ENCODE data around the gene PIK3C3.

PIK3C3 gene

DNA sequence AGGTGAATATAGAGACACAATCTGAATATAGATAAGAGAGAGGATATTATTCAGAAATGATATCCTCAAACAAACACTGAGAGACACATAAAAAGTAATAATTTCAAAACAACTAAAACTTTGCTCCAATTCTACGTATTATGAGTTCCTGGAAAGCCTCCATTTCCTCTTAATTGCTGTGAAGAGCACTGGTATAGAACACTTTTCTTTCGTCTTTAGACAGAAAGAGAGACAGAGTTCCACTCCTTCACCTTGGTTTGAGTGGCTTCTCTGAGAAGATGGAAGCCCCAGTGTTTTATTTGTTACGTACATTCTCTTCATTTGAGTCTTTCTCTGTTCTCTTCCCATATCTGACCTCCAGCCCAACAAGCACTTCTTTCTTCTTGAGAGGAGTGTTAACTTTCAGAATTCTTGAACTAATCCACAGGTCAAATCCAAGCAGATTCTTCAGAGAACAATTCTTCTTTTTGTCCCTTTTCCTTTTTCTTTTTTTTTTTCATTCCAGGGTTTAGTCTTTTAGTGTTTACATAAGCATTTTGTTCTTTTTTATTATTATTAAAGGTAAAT, 6.4 kb upstream of the PIK3C3 start:
- no peak for ATAC-seq
- TF ChIP-seq, protein P1, sequence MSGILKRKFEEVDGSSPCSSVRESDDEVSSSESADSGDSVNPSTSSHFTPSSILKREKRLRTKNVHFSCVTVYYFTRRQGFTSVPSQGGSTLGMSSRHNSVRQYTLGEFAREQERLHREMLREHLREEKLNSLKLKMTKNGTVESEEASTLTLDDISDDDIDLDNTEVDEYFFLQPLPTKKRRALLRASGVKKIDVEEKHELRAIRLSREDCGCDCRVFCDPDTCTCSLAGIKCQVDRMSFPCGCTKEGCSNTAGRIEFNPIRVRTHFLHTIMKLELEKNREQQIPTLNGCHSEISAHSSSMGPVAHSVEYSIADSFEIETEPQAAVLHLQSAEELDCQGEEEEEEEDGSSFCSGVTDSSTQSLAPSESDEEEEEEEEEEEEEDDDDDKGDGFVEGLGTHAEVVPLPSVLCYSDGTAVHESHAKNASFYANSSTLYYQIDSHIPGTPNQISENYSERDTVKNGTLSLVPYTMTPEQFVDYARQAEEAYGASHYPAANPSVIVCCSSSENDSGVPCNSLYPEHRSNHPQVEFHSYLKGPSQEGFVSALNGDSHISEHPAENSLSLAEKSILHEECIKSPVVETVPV (CRISPR knock-in tag; IDR thresholded peaks at IDR 0.05): no peak
- TF ChIP-seq CSDC2 (CRISPR knock-in tag; IDR thresholded peaks at IDR 0.05): no peak
- TF ChIP-seq ARNTL (CRISPR knock-in tag; IDR thresholded peaks at IDR 0.05; ENCODE audit: borderline replicate concordance, low read depth): no peak
- no peak for TF ChIP-seq ZFP3 (CRISPR knock-in tag; IDR thresholded peaks at IDR 0.05)
- no peak for TF ChIP-seq ISL1 (CRISPR knock-in tag; IDR thresholded peaks at IDR 0.05)
- TF ChIP-seq ZNF565 (CRISPR knock-in tag; conservative IDR thresholded peaks at IDR 0.05; ENCODE audit: low read depth): no peak
- TF ChIP-seq, protein P2, sequence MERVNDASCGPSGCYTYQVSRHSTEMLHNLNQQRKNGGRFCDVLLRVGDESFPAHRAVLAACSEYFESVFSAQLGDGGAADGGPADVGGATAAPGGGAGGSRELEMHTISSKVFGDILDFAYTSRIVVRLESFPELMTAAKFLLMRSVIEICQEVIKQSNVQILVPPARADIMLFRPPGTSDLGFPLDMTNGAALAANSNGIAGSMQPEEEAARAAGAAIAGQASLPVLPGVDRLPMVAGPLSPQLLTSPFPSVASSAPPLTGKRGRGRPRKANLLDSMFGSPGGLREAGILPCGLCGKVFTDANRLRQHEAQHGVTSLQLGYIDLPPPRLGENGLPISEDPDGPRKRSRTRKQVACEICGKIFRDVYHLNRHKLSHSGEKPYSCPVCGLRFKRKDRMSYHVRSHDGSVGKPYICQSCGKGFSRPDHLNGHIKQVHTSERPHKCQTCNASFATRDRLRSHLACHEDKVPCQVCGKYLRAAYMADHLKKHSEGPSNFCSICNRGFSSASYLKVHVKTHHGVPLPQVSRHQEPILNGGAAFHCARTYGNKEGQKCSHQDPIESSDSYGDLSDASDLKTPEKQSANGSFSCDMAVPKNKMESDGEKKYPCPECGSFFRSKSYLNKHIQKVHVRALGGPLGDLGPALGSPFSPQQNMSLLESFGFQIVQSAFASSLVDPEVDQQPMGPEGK (CRISPR knock-in tag; IDR thresholded peaks at IDR 0.05; ENCODE audit: borderline replicate concordance): no peak
- TF ChIP-seq, protein P3, sequence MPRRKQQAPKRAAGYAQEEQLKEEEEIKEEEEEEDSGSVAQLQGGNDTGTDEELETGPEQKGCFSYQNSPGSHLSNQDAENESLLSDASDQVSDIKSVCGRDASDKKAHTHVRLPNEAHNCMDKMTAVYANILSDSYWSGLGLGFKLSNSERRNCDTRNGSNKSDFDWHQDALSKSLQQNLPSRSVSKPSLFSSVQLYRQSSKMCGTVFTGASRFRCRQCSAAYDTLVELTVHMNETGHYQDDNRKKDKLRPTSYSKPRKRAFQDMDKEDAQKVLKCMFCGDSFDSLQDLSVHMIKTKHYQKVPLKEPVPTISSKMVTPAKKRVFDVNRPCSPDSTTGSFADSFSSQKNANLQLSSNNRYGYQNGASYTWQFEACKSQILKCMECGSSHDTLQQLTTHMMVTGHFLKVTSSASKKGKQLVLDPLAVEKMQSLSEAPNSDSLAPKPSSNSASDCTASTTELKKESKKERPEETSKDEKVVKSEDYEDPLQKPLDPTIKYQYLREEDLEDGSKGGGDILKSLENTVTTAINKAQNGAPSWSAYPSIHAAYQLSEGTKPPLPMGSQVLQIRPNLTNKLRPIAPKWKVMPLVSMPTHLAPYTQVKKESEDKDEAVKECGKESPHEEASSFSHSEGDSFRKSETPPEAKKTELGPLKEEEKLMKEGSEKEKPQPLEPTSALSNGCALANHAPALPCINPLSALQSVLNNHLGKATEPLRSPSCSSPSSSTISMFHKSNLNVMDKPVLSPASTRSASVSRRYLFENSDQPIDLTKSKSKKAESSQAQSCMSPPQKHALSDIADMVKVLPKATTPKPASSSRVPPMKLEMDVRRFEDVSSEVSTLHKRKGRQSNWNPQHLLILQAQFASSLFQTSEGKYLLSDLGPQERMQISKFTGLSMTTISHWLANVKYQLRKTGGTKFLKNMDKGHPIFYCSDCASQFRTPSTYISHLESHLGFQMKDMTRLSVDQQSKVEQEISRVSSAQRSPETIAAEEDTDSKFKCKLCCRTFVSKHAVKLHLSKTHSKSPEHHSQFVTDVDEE (CRISPR knock-in tag; IDR thresholded peaks at IDR 0.05): no peak
- no peak for TF ChIP-seq ESRRG (CRISPR knock-in tag; IDR thresholded peaks at IDR 0.05)
- no peak for TF ChIP-seq TOX (CRISPR knock-in tag; IDR thresholded peaks at IDR 0.05; ENCODE audit: borderline replicate concordance)
- TF ChIP-seq OSR1 (CRISPR knock-in tag; IDR thresholded peaks at IDR 0.05): no peak

DNA sequence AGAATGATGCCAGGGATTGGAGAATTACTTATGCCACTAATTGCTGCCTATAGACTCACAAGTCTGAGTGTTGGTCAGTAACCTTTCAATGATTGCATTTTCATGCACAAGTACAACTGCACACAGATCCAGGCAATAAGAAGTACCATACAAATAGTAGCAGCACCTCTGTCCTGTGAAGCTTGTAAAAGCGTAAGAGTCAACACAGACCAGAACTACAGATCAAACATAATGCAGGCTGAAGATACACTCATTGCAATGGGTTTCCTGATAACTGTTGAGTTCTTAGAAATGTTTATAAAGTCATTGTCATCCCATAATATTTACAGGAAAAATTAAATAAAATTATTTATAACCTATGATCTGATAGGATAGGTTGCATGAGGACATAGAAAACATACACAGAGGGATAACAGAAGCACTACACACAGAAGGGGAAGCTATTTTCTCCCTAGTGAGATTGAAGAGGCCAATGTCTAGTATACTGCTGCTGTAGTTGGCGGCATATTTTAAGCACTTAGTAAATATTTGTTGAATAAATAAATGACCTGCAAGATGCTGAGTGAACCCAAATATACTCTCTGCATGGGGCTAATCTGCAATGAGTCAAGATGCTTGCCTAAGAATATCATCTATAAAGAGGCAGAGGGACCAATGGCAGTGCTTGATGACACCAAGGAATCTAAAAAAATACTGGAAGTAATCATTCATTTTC, 5.7 kb upstream of the PIK3C3 start:
- no peak for ATAC-seq
- TF ChIP-seq GLIS3 (CRISPR knock-in tag; IDR thresholded peaks at IDR 0.05) (no peak), CSDC2 (CRISPR knock-in tag; IDR thresholded peaks at IDR 0.05) (no peak), ZNF70 (CRISPR knock-in tag; IDR thresholded peaks at IDR 0.05) (no peak), BACH2 (CRISPR knock-in tag; IDR thresholded peaks at IDR 0.05; ENCODE audit: borderline replicate concordance) (no peak), ZFP30 (CRISPR knock-in tag; IDR thresholded peaks at IDR 0.05) (no peak), SNAI2 (CRISPR knock-in tag; IDR thresholded peaks at IDR 0.05) (no peak)
- TF ChIP-seq, protein P2 (CRISPR knock-in tag; IDR thresholded peaks at IDR 0.05; ENCODE audit: borderline replicate concordance): no peak
- TF ChIP-seq, protein P4, sequence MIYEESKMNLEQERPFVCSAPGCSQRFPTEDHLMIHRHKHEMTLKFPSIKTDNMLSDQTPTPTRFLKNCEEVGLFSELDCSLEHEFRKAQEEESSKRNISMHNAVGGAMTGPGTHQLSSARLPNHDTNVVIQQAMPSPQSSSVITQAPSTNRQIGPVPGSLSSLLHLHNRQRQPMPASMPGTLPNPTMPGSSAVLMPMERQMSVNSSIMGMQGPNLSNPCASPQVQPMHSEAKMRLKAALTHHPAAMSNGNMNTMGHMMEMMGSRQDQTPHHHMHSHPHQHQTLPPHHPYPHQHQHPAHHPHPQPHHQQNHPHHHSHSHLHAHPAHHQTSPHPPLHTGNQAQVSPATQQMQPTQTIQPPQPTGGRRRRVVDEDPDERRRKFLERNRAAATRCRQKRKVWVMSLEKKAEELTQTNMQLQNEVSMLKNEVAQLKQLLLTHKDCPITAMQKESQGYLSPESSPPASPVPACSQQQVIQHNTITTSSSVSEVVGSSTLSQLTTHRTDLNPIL (CRISPR knock-in tag; IDR thresholded peaks at IDR 0.05; ENCODE audit: low read depth): no peak

DNA sequence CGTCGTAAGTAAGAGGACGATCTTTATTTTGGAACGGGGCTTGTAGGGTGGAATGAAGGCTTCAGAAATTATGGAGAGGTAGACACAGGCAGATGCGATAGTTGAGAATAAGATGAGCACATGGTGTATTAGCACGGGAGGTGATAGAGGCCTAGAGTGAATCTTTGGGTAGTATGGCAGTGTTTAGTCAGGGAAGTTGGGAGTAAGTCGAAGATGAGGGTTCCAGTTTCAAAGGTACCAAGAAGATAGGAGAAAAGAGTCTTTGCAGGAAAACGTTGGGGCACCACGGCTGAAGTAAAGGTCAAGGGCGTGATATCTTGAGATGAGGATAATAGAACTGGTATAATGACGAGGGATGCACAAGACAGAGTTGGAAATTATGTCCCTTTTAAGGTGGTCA, 654 bp downstream of the PIK3C3 start:
- TF ChIP-seq ZNF565 (CRISPR knock-in tag; conservative IDR thresholded peaks at IDR 0.05; ENCODE audit: low read depth): no peak
- TF ChIP-seq RARB (CRISPR knock-in tag; IDR thresholded peaks at IDR 0.05): no peak
- TF ChIP-seq, protein P2 (CRISPR knock-in tag; IDR thresholded peaks at IDR 0.05; ENCODE audit: borderline replicate concordance): no peak
- TF ChIP-seq ZNF70 (CRISPR knock-in tag; IDR thresholded peaks at IDR 0.05): peak; percentile 91
- ATAC-seq: peak; percentile 64
